CD4-positive, alpha-beta T cell treated with Interleukin-6 at 100 ng/mL for 8 hours (primary cell): ENCODE measurements around the gene MEGF9.
"Not testable (repeated sequence)": the region's sequence is repeated elsewhere in the genome, so short reads cannot be mapped to it uniquely, and the experiment has no call there.

Experiments used
- DNase-seq: peaks from one replicate; pipeline ENCODE4 v3.0.0-alpha.2; 2020; ENCODE audit warnings: mixed read lengths, low spot score

MEGF9 gene

DNA sequence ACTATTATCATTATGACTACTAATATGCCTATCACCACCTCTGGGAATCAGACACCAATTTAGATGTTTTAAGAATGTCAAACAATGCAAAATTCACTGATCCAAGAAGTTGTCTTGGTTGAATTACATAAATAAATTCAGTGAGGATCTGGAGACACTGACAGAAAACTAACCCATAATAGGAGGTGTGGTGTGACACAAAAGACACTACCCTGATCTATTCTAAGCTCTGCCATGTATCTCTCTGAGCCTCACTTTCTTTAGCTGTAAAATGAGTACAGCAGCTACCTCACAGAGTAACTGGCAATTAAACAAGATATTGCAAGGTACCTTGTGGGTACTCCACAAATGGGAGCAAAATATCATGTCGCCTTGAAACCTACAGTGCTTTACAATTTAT is 141.8 kb downstream of the MEGF9 start:
- no peak for DNase-seq

DNA sequence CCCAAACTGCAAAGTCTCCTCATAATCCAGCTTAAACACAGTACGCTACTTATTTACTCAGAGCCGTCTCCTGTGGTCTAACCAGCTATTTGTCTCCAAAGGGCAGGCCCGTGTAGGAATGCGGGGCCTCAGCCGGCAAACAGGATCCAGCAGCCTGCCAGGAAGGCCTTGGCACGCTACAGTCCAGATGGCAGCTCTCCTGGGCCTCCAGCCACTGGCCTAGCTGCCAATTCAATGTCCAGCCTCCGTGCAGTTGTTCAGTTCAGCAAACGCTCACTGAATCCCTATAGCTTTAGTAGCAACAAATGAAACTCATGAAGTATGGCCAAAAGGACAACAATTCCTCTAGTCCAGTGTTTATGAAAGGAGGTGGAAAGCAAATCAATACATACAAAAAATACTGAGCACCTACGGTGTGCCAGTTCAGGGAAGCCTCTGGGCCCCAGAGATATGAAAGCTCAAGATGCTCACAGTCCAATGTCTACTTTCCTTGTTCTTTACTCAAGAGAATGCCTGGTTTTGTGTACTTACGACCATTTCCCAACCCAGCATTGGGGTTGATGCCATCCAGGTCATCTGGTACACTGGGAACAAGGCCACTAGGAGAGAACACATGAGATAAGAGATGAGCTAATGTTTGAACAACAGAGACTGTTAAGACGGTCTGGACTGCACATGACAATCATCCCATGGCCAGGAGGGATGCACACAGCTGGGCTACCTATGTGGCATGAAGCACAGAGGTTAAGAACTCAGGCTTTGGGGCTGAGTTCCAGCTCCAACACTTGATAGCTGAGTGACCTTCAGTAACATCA is 142.6 kb downstream of the MEGF9 start:
- no peak for DNase-seq

DNA sequence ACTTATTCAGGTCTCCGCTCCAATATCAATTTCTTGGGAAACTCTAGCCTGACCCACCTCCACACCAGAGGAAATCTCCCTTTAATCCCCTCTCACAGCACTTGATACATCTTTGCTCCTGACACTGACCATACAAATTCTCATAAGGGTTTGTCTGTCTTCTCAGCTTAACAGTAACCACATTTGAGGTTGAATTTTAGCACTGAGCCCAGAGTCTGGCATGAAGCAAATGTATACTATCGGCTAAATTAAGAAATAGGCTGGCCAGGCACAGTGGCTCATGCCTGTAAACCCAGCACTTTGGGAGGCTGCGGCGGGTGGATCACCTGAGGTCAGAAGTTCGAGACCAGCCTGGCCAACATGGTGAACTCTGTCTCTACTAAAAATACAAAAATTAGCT is 144.0 kb downstream of the MEGF9 start:
- DNase-seq: no peak

DNA sequence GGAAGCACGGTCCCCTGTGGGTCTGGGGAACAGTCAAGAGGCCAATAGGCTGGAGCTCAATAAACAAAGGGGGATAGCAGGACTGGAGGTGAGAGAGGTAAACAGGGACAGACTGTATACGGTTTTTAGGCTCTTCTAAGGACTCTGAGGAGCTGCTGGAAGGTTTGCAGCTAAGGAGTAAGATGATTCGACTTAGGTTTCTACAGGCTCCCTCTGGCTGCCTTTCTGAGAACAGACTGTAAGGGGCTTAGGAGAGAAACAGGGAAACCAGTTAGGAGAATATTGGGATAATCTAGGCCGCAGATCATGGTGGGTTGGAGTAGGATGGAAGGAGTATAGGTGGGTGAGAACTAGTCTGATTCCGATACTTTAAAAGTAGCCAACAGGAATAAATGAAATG is 144.7 kb downstream of the MEGF9 start:
- no peak for DNase-seq

DNA sequence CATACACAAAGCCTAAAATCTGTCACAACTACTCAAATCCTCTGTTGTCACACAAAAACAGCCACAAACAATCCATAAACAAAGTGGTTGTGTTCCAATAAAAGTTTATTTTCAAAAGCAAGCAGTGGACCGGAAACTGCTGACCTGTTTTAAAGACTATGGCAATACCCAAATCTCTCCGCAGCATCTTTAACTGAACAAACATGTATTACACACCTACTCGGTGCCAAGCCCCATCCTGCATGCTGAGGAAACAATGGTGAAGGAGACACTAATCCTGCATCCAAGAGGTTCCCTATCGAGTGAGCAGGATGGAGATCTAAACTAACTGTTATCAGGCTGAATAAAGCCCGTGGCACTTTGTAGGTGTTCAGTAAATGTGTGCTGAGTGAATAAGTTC is 145.5 kb downstream of the MEGF9 start:
- DNase-seq: no peak

DNA sequence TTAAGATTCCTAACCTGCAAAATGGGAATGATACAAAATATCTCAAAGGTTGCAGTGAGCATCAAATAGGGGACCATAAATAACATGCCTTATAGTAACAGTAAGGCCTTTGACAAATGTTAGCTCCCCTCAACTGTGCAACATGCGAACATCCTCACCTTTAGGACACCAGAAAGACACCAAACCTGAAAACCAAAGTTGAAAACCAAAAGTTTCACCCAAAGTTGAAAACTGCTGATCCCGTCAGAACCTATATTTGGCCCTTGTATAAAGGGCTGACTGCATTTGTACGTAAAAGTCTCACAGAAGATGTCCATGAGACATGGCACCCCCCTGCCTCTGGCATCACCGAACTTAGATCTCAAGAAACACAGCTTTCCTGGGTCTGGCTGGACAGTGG is 146.4 kb downstream of the MEGF9 start:
- DNase-seq: no peak

DNA sequence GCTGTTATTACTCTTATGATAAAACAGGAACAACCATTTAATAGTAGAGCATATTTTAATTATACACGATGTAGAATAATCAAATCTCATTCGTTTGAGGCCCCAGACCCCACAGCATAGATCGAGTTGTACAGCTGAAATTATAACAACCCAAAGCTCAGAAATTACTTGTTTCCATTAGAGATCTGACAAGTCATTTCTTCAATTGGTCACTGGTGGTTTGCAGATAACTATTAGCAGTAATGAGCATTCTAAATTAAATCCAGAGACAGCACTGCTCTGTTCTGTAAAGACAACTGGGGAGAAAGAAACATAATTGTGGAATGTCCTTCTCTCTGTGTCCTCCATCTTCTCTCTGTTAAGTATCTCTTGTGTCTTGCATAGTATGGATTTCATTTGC is 147.2 kb downstream of the MEGF9 start:
- DNase-seq: no peak

DNA sequence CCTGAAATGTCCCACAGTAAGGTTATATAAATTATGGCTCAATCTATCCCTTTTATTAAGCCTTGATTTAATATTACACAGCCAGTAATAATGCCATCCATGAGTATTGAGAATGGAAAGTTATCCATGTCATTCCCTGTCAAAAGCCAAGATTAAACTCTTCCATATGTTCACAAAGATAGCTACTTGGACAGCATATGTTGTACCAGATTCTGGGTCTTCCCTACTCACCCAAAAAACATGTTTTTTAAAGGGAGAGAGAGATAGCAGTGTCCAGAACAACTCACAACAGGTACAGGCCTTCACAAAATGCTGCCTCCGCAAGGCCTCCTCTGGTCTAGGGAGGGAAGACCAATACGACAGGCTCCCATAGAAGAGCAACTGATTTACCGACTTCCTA is 149.7 kb downstream of the MEGF9 start:
- no peak for DNase-seq

DNA sequence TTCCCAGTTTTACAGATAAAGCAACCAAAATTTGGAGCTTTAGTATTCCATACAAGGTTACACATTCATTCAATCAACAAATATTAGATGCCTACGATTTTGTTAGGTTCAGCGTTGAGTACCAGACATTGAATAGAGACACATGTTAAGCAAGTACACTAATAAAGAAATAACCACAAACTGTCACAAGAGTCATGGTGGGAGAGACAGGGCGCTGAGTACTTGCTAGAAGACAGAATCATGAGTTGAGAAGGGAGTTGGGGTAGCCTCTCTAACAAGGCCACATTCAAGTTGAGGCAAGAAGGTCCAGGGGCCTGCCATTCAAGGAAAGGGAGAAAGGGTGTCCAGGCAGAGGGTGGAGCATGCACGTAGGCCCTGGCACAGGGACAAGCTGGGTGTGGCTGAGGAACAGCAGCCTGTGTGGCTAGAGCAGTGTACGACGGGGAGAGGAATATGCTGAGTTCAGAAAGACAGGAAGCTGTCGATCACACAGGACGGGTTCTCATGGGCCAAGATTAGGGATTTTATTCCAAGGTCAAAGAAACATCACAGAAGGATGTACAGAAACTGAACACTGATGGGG is 151.3 kb downstream of the MEGF9 start:
- DNase-seq: no peak

DNA sequence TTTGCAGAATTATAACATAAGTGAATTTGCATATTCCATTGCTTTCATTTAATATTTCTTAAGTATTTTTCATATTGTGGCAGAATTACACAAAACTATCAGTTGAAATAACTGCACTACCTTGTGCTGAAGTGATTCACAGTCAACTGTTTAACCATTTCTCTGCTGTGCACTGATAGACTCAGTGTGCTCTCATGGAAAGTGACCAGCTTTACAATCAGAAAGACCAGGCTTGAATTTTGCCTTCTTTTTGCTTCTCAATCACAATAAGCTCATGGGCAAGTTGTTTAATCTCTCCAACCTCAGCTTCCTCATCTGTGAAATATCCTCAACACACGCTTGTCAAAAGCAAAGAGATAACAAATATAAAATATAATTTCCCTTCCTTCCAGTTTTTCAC is 152.6 kb downstream of the MEGF9 start:
- no peak for DNase-seq

DNA sequence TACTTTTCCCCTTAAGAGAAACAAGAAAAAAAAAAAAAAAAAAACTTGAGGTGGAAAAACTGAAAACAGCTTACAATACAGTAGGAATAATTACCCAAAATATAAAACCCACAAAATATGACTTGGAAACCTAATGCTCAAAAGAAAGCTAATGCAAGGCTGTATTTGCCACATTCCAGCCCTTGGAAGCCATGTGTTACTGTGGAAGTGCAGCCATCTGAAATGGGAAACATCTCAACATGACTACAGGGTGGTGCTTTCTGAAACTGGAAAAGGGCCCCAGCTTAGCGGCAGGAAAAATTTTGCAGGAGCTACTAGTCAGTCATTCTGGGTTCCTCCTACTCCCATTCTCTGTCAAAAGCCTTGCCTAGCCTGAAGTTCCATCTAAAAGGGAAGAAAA is 154.7 kb downstream of the MEGF9 start:
- DNase-seq: no peak

DNA sequence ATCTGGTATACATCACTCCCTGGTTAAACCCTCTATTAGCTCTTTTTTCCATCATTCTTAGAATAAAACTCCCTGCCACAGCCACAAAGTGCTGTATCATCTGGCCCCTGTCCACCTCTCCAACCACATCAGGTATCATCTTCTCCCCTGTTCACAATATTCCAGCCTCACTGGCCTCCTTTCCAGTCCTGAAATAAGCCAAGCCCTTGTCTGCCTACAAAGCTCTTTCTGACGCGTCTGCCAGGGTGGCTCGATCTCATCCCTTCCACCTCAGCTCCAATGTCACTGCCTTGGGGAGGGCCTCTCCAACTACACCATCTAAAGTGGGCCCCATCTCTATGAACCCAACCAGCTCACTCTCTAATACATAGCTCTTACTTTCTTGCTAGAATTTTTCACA is 155.8 kb downstream of the MEGF9 start:
- DNase-seq: no peak

DNA sequence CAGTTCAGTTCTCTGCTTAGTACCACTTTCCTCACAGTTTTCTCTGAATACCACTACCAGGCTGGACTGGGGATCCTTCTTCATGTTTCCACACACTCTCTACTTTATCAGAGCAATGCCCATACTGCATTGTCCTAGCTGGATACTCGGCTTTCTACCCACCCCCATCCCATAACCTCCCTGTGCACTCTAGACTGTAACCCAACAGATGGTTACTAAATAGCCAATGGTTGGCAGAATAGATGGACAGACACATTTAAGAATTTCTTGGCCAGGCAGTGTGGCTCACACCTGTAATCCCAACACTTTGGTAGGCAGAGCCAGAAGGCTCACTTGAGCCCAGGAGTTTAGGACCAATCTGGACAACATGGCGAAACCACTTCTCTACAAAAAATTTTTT is 157.1 kb downstream of the MEGF9 start:
- DNase-seq: no peak

DNA sequence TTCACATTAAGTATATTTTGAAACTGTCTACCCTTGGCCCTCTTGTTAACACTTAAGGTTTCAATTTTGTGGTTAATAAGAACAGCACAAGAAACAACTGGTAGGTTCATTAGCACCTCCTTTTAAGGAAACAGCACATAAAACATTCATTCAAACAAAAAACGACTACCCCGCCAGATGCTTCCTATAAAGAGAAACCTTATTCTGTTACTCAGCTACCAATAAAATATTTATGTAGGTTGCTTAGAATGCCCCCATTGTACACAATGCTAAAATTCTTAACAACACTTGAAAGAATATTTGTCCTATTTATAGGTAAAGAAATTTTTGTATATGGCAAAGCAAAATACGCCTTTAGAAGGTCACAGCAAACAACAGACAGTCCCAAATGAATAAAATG is 157.5 kb downstream of the MEGF9 start:
- no peak for DNase-seq

DNA sequence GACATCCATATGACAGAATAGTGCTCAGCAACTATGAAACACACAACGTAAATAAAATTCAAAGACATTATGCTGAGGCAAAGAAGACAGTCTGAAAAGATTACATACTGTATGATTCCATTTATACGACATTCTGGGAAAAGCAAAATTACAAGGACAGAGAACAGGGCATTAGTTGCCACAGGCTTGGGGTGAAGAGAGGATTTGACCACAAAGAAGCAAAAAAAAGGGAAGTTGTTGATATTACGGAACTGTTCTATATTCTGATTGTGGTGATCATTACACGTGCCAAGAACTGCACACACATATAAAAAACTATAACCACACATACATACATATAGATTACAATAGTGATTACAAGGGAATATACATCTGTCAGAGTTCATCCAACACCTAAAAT is 158.4 kb downstream of the MEGF9 start:
- DNase-seq: no peak

DNA sequence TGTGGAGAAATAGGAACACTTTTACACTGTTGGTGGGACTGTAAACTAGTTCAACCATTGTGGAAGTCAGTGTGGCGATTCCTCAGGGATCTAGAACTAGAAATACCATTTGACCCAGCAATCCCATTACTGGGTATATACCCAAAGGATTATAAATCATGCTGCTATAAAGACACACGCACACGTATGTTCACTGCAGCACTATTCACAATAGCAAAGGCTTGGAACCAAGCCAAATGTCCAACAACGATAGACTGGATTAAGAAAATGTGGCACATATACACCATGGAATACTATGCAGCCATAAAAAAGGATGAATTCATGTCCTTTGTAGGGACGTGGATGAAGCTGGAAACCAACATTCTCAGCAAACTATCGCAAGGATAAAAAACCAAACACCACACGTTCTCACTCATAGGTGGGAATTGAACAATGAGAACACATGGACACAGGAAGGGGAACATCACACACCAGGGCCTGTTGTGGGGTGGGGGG is 162.0 kb downstream of the MEGF9 start:
- not testable (repeated sequence) for DNase-seq
